DND-41 (cell line): ENCODE results near the gene AARS1.

Experiments
- EZH2 ChIP-seq: IDR thresholded peaks from 3 replicates; pipeline ENCODE4 v1.6.1; 2012; ENCODE audit warnings: borderline replicate concordance, low read depth, mild to moderate bottlenecking, moderate library complexity, low read length, inconsistent platforms; ENCODE audit not compliant: severe bottlenecking
- TF ChIP-seq, protein P1 (sequence below): IDR thresholded peaks from 2 replicates; pipeline ENCODE4 v1.5.1; 2012; ENCODE audit warnings: borderline replicate concordance, low read length, moderate library complexity, mild to moderate bottlenecking; ENCODE audit not compliant: poor library complexity, severe bottlenecking; ENCODE audit errors: extremely low read depth

DNA sequence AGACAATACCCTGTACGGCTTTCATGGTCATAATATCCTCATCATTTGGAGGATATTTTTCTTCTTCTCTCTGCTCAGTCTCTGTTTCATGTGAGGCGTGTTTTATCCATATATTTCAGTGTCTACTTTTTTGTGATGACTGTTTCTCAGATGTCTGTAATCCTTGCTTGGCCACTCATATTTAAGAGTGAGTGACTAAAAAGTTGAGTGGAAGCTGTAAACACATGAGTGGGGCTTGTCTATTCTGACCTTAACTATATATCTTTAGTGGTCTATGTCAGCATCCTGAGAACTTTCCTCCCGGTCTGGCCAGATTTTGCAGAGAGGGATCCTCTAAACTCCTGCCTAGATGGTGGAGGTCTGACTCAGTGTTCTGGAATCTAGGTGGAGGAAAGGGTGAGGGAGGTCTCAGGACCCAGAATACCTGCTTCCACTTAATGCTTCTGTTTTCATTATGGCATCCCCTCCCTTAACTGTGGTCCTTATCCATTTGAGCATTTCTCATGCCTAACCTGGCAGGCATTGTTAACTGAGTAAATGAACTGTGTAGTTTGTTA is 15.7 kb upstream of the AARS1 start:
- TF ChIP-seq, protein P1, sequence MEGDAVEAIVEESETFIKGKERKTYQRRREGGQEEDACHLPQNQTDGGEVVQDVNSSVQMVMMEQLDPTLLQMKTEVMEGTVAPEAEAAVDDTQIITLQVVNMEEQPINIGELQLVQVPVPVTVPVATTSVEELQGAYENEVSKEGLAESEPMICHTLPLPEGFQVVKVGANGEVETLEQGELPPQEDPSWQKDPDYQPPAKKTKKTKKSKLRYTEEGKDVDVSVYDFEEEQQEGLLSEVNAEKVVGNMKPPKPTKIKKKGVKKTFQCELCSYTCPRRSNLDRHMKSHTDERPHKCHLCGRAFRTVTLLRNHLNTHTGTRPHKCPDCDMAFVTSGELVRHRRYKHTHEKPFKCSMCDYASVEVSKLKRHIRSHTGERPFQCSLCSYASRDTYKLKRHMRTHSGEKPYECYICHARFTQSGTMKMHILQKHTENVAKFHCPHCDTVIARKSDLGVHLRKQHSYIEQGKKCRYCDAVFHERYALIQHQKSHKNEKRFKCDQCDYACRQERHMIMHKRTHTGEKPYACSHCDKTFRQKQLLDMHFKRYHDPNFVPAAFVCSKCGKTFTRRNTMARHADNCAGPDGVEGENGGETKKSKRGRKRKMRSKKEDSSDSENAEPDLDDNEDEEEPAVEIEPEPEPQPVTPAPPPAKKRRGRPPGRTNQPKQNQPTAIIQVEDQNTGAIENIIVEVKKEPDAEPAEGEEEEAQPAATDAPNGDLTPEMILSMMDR: no peak
- no peak for TF ChIP-seq EZH2
